Suprapubic skin (tissue), 4 donors: Measurements from ENCODE around the gene INTS11. TPM values are rescaled to one million over a fixed set of nuclear protein-coding genes. Genes with fewer than 3 reads are reported as not detected.

Experiments
- DNase-seq, 2 donors: peaks; one replicate each; pipeline ENCODE4 v3.0.0-alpha.2; 2019; ENCODE audit warnings: low spot score in 2 of 2
- H3K27ac ChIP-seq: fragments of 200-600 bp; sonication (generic); one replicate; pipeline ENCODE4 v1.5.1; 2019
- H3K27me3 ChIP-seq: fragments of 200-600 bp; sonication (generic); one replicate; pipeline ENCODE4 v1.5.1; 2019
- H3K36me3 ChIP-seq: fragments of 200-600 bp; sonication (generic); one replicate; pipeline ENCODE4 v1.5.1; 2019
- H3K4me1 ChIP-seq: fragments of 200-600 bp; sonication (generic); one replicate; pipeline ENCODE4 v1.5.1; 2019
- H3K4me3 ChIP-seq: fragments of 200-600 bp; sonication (generic); one replicate; pipeline ENCODE4 v1.5.1; 2019; ENCODE audit warnings: mild to moderate bottlenecking
- H3K9me3 ChIP-seq: fragments of 200-600 bp; sonication (generic); one replicate; pipeline ENCODE4 v1.5.1; 2019
- EP300 ChIP-seq: sonication (generic); formaldehyde crosslinking; IDR thresholded peaks from one replicate; pipeline ENCODE4 v1.6.1; 2017; ENCODE audit warnings: antibody characterized with exemption
- POLR2A ChIP-seq, 2 donors: fragments of 450-650 bp; IDR thresholded peaks; one replicate each; pipeline ENCODE4 v1.6.1; 2017; ENCODE audit warnings: antibody characterized with exemption in 2 of 2, mild to moderate bottlenecking in 2 of 2, moderate library complexity in 2 of 2
- POLR2AphosphoS5 ChIP-seq, 3 donors: sonication (generic); formaldehyde crosslinking; IDR thresholded peaks; one replicate each; pipeline ENCODE4 v1.6.1; 2017; ENCODE audit warnings: antibody characterized with exemption in 3 of 3
- WGBS: methylation state at CpG from one replicate; pipeline ENCODE4 v1.1.5; 2018; 5-methylcytosine and 5-hydroxymethylcytosine counted together
- total RNA-seq, 4 donors: library from RNA; depleted of rRNA; stranded (reverse); fragments of >200 nt; gene quantifications; one replicate each; pipeline ENCODE4 v1.1.0, GENCODE V29; 2016
- TF ChIP-seq, protein P1 (sequence below), 2 donors: fragments of 200-600 bp in 1 of 2; fragments of 450-650 bp in 1 of 2; sonication (generic) in 1 of 2; IDR thresholded peaks; one replicate each; pipeline ENCODE4 v1.5.1; 2016 to 2019; ENCODE audit warnings: antibody characterized with exemption in 2 of 2, mild to moderate bottlenecking in 1 of 2, moderate library complexity in 1 of 2

The INTS11 gene
- total RNA-seq, 4 donors from 2014 or later, result 105 to 242 (median 151) TPM

DNA sequence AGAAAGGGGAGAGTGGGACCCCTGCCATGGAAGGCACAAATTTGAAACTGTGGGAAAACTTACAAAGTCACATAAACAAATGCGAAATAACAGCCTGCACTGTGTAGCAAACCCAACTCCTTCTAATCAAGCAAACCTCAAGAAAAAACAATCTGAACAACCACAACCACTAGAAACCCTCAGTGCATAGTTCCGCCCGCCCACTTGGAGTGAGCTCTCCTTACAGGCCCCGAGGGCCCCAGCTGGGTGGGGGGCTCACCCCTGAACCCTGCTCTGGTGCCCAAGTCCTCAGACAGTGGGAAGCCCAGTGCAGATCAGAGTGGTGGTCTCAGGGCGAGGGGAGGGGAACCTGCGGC, 34.8 kb upstream of the INTS11 start:
- H3K27ac ChIP-seq, result peak overlapping the region; percentile 88
- DNase-seq, result no peak
- H3K4me3 ChIP-seq, result peak overlapping the region; percentile 48
- peaks cover 71% of the 10 kb centered on the region for H3K4me1 ChIP-seq
- H3K36me3 ChIP-seq, result no peaks in the 10 kb centered on the region
- peaks cover 13% of the 10 kb centered on the region for H3K27me3 ChIP-seq
- 62% methylated on average over 5 of the region's 6 CpGs for WGBS
- no peak for TF ChIP-seq POLR2AphosphoS5 (IDR thresholded peaks at IDR 0.05)
- no peak for TF ChIP-seq POLR2A (IDR thresholded peaks at IDR 0.05)
- TF ChIP-seq EP300, result no peak
- TF ChIP-seq, protein P1, sequence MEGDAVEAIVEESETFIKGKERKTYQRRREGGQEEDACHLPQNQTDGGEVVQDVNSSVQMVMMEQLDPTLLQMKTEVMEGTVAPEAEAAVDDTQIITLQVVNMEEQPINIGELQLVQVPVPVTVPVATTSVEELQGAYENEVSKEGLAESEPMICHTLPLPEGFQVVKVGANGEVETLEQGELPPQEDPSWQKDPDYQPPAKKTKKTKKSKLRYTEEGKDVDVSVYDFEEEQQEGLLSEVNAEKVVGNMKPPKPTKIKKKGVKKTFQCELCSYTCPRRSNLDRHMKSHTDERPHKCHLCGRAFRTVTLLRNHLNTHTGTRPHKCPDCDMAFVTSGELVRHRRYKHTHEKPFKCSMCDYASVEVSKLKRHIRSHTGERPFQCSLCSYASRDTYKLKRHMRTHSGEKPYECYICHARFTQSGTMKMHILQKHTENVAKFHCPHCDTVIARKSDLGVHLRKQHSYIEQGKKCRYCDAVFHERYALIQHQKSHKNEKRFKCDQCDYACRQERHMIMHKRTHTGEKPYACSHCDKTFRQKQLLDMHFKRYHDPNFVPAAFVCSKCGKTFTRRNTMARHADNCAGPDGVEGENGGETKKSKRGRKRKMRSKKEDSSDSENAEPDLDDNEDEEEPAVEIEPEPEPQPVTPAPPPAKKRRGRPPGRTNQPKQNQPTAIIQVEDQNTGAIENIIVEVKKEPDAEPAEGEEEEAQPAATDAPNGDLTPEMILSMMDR (IDR thresholded peaks at IDR 0.05), result no peak
- H3K9me3 ChIP-seq, result no peaks in the 10 kb centered on the region

DNA sequence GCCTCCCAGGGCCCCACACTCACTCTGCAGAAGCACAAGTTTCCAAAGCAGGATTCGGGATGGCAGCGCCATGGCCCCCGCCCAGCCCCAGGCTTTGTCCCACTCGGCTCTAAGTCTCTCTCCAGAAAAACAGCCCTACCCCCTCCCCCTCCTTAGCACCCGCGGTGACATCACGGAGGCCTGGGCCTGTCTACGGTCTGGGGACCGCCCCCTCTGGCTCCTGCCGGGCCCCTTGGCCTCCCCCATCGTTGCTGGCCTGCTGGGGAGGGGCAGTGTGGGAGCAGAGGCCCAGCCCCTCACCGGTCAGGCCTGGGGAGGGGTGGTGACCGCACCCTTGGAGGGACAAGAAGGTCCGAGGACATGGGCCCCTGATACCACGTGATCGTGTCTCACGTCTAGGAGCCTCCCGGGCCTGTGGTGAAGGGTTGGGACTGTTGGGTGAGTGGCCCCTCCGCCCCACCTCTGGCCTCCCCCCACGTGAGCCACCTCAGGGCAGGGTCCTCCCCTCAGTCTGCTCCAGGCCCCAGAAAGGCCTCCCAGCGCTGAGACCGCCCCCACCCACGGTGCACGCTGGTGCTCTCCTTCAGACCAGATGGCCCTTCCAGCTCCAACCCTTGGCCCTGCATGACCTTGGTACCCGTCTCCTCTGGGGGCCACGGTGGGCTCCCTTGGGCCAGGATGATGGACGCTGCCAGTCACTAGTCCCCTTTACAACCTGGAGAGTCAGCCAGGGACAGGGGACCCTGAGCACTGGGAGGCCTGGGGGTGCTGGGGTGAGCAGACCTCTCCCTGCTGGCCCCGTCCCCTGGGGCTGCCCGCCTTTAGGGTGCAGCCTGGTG, 34.2 kb upstream of the INTS11 start, which contains the start of gene MXRA8:
Gene MXRA8 (minus strand): TSS at position 123 of the 839 bp plus-strand sequence. CDS start 51 bp downstream, at position 72.
- Histone ChIP-seq H3K4me3 (peak within 1 kb of the TSS; percentile 48), H3K9me3 (no peaks in the 10 kb centered on the region), H3K27me3 (peaks cover 19% of the 10 kb centered on the region), H3K4me1 (peaks cover 77% of the 10 kb centered on the region), H3K27ac (peak within 1 kb of the TSS; percentile 88), H3K36me3 (no peaks in the 10 kb centered on the region)
- TF ChIP-seq POLR2A (IDR thresholded peaks at IDR 0.05) (no peak), POLR2AphosphoS5 (IDR thresholded peaks at IDR 0.05) (no peak), EP300 (no peak)
- TF ChIP-seq, protein P1 (IDR thresholded peaks at IDR 0.05), result no peak
- no peak for DNase-seq
- WGBS, result 35% methylated on average over 2 of the region's 29 CpGs

GRCh38 chr1:1357871-1358432, 33.5 kb upstream of the INTS11 start:
- WGBS, result 23% methylated on average over 8 of the region's 18 CpGs
- Histone ChIP-seq H3K27ac (peak overlapping the region; percentile 88), H3K9me3 (no peaks in the 10 kb centered on the region), H3K4me3 (peak overlapping the region; percentile 48), H3K36me3 (no peaks in the 10 kb centered on the region), H3K4me1 (peaks cover 84% of the 10 kb centered on the region), H3K27me3 (peaks cover 26% of the 10 kb centered on the region)
- TF ChIP-seq EP300, result no peak
- no peak for TF ChIP-seq POLR2A (IDR thresholded peaks at IDR 0.05)
- TF ChIP-seq, protein P1 (IDR thresholded peaks at IDR 0.05), result no peak
- TF ChIP-seq POLR2AphosphoS5 (IDR thresholded peaks at IDR 0.05), result no peak
- no peak for DNase-seq

GRCh38 chr1:1356796-1357401, 32.4 kb upstream of the INTS11 start:
- Histone ChIP-seq H3K27ac (peak overlapping the region; percentile 88), H3K9me3 (no peaks in the 10 kb centered on the region), H3K27me3 (peaks cover 26% of the 10 kb centered on the region), H3K4me3 (peak overlapping the region; percentile 48), H3K4me1 (peaks cover 92% of the 10 kb centered on the region), H3K36me3 (no peaks in the 10 kb centered on the region)
- no peak for DNase-seq
- TF ChIP-seq EP300 (no peak), POLR2AphosphoS5 (IDR thresholded peaks at IDR 0.05) (no peak), POLR2A (IDR thresholded peaks at IDR 0.05) (no peak)
- TF ChIP-seq, protein P1 (IDR thresholded peaks at IDR 0.05), result no peak
- WGBS, result 36% methylated on average over 11 of the region's 26 CpGs
